ENCODE measurements around the gene CD46. TPM values are rescaled to one million over a fixed set of nuclear protein-coding genes. Genes with fewer than 3 reads are reported as not detected.
"Not testable (repeated sequence)": the region's sequence is repeated elsewhere in the genome, so short reads cannot be mapped to it uniquely, and the experiment has no call there.

CD46 gene
- total and polyA plus RNA-seq, 4 experiments from 2014 or later: 171 to 234 (median 196) TPM

- Mint-ChIP-seq H3K27ac (no peak overlapping the region), H3K36me3 (no peaks in the 10 kb centered on the region), H3K27me3 (peaks cover 0 to 2% of the 10 kb centered on the region in 2 donors), H3K4me3 (no peak overlapping the region), H3K9me3 (peaks cover 0 to 6% (median 0%) of the 10 kb centered on the region in 8 donors), H3K4me1 (no peaks in the 10 kb centered on the region)
- intact Hi-C loops (cut with micrococcal nuclease): no loop called here
- CTCF ChIA-PET (ENCODE audit: partially characterized antibody): interaction anchor here (1.4 kb wide), 1 partner anchor 11 kb away, joined by 3 read pairs; no protein-coding TSS in a partner anchor
- POLR2A ChIA-PET (ENCODE audit: partially characterized antibody): no interaction called here
- Histone ChIP-seq H3K27me3 (ENCODE audit: insufficient read depth, low read length) (no peaks in the 10 kb centered on the region), H3K9me3 (ENCODE audit: control insufficient read depth in 1 of 2, low read length in 2 of 2) (no peaks in the 10 kb centered on the region), H3K4me1 (ENCODE audit: insufficient read depth, low read length) (no peaks in the 10 kb centered on the region), H3K36me3 (ENCODE audit: insufficient read depth, low read length) (no peaks in the 10 kb centered on the region), H3K4me3 (ENCODE audit: low read length in 2 of 2) (no peak overlapping the region), H3K27ac (ENCODE audit: low read depth, low read length) (no peak overlapping the region)
- DNase-seq: no peak
These were observed 32.6 kb upstream of the CD46 start for GRCh38 chr1:207719234-207719633.

GRCh38 chr1:207728200-207728858, 23.5 kb upstream of the CD46 start:
- Mint-ChIP-seq H3K4me1 (peaks cover 3 to 16% (median 10%) of the 10 kb centered on the region in 4 donors), H3K4me3 (peak overlapping the region in 1 of 8 donors; percentile 15), H3K9me3 (peaks cover 0 to 18% (median 6%) of the 10 kb centered on the region in 8 donors), H3K36me3 (peaks cover 0 to 13% of the 10 kb centered on the region in 2 donors)
- H3K27ac ChIP-seq (ENCODE audit: low read depth, low read length); CTCF ChIA-PET (ENCODE audit: partially characterized antibody); H3K4me1 ChIP-seq (ENCODE audit: insufficient read depth, low read length); DNase-seq; H3K27me3 Mint-ChIP-seq; intact Hi-C loops (cut with micrococcal nuclease); H3K27ac Mint-ChIP-seq; H3K27me3 ChIP-seq (ENCODE audit: insufficient read depth, low read length); H3K4me3 ChIP-seq (ENCODE audit: low read length in 2 of 2); H3K36me3 ChIP-seq (ENCODE audit: insufficient read depth, low read length); H3K9me3 ChIP-seq (ENCODE audit: control insufficient read depth in 1 of 2, low read length in 2 of 2): not testable (repeated sequence)
- POLR2A ChIA-PET (ENCODE audit: partially characterized antibody): interaction anchor here (1.0 kb wide), 1 partner anchor 24 kb away, joined by 4 read pairs; no protein-coding TSS in a partner anchor

GRCh38 chr1:207737503-207738157, 14.2 kb upstream of the CD46 start:
- H3K36me3 Mint-ChIP-seq; H3K4me3 Mint-ChIP-seq; H3K9me3 ChIP-seq (ENCODE audit: control insufficient read depth in 1 of 2, low read length in 2 of 2); intact Hi-C loops (cut with micrococcal nuclease); H3K27me3 Mint-ChIP-seq; H3K4me1 Mint-ChIP-seq; H3K27ac ChIP-seq (ENCODE audit: low read depth, low read length); H3K27me3 ChIP-seq (ENCODE audit: insufficient read depth, low read length); H3K9me3 Mint-ChIP-seq; DNase-seq; POLR2A ChIA-PET (ENCODE audit: partially characterized antibody); H3K4me1 ChIP-seq (ENCODE audit: insufficient read depth, low read length); H3K4me3 ChIP-seq (ENCODE audit: low read length in 2 of 2); H3K36me3 ChIP-seq (ENCODE audit: insufficient read depth, low read length): not testable (repeated sequence)
- CTCF ChIA-PET (ENCODE audit: partially characterized antibody): interaction anchor here (1.0 kb wide), 1 partner anchor 17 kb away, joined by 5 read pairs; no protein-coding TSS in a partner anchor
- H3K27ac Mint-ChIP-seq: peak overlapping the region in 2 of 7 donors; percentile 48 to 50

- H3K27me3 Mint-ChIP-seq; H3K36me3 Mint-ChIP-seq; intact Hi-C loops (cut with micrococcal nuclease); H3K4me1 ChIP-seq (ENCODE audit: insufficient read depth, low read length); H3K27ac ChIP-seq (ENCODE audit: low read depth, low read length); H3K9me3 Mint-ChIP-seq; H3K27ac Mint-ChIP-seq; POLR2A ChIA-PET (ENCODE audit: partially characterized antibody); H3K4me3 ChIP-seq (ENCODE audit: low read length in 2 of 2); H3K9me3 ChIP-seq (ENCODE audit: control insufficient read depth in 1 of 2, low read length in 2 of 2); H3K4me1 Mint-ChIP-seq; H3K27me3 ChIP-seq (ENCODE audit: insufficient read depth, low read length); H3K36me3 ChIP-seq (ENCODE audit: insufficient read depth, low read length): not testable (repeated sequence)
- peak; percentile 24 to 75 (median 52) for DNase-seq
- CTCF ChIA-PET (ENCODE audit: partially characterized antibody): interaction anchor here (1.0 kb wide), 1 partner anchor 17 kb away, joined by 5 read pairs; no protein-coding TSS in a partner anchor
- peak overlapping the region in 3 of 8 donors; percentile 4 to 39 (median 5) for H3K4me3 Mint-ChIP-seq
These were observed 13.6 kb upstream of the CD46 start for GRCh38 chr1:207738158-207738659.

- CTCF ChIA-PET (ENCODE audit: partially characterized antibody): no interaction called here
- POLR2A ChIA-PET (ENCODE audit: partially characterized antibody): no interaction called here
- no peak overlapping the region for H3K4me3 Mint-ChIP-seq
These were observed 11.6 kb upstream of the CD46 start for GRCh38 chr1:207740207-207740606.

GRCh38 chr1:207742850-207743555, 8.9 kb upstream of the CD46 start:
- no peaks in the 10 kb centered on the region for H3K36me3 Mint-ChIP-seq
- Histone ChIP-seq H3K36me3 (ENCODE audit: insufficient read depth, low read length) (no peaks in the 10 kb centered on the region), H3K4me3 (ENCODE audit: low read length in 2 of 2) (no peak overlapping the region), H3K9me3 (ENCODE audit: control insufficient read depth in 1 of 2, low read length in 2 of 2) (no peaks in the 10 kb centered on the region), H3K27ac (ENCODE audit: low read depth, low read length) (no peak overlapping the region), H3K4me1 (ENCODE audit: insufficient read depth, low read length) (peaks cover 5% of the 10 kb centered on the region), H3K27me3 (ENCODE audit: insufficient read depth, low read length) (no peaks in the 10 kb centered on the region)
- no peaks in the 10 kb centered on the region for H3K27me3 Mint-ChIP-seq
- H3K4me3 Mint-ChIP-seq: no peak overlapping the region
- POLR2A ChIA-PET (ENCODE audit: partially characterized antibody): no interaction called here
- no peak for DNase-seq
- CTCF ChIA-PET (ENCODE audit: partially characterized antibody): interaction anchor here (1.1 kb wide), 1 partner anchor 9 kb away, joined by 3 read pairs; the partner anchor contains the start of gene CD46
- no peaks in the 10 kb centered on the region for H3K9me3 Mint-ChIP-seq
- peaks cover 0 to 8% (median 6%) of the 10 kb centered on the region in 4 donors for H3K4me1 Mint-ChIP-seq
- intact Hi-C loops (cut with micrococcal nuclease): no loop called here
- no peak overlapping the region for H3K27ac Mint-ChIP-seq

More at GRCh38 chr1:207740207-207740606, 11.6 kb upstream of the CD46 start:
- Histone ChIP-seq H3K27ac (ENCODE audit: low read depth, low read length) (no peak overlapping the region), H3K4me3 (ENCODE audit: low read length in 2 of 2) (no peak overlapping the region), H3K4me1 (ENCODE audit: insufficient read depth, low read length) (peaks cover 7% of the 10 kb centered on the region), H3K36me3 (ENCODE audit: insufficient read depth, low read length) (no peaks in the 10 kb centered on the region), H3K9me3 (ENCODE audit: control insufficient read depth in 1 of 2, low read length in 2 of 2) (no peaks in the 10 kb centered on the region), H3K27me3 (ENCODE audit: insufficient read depth, low read length) (no peaks in the 10 kb centered on the region)
- Mint-ChIP-seq H3K9me3 (peaks cover 0 to 4% (median 0%) of the 10 kb centered on the region in 8 donors), H3K4me1 (peaks cover 0 to 9% (median 5%) of the 10 kb centered on the region in 4 donors), H3K27me3 (peaks cover 0 to 2% of the 10 kb centered on the region in 2 donors), H3K36me3 (no peaks in the 10 kb centered on the region), H3K27ac (no peak overlapping the region)
- no peak for DNase-seq
- intact Hi-C loops (cut with micrococcal nuclease): no loop called here
